H1 (cell line): ENCODE measurements around the gene OR56A1. TPM values are rescaled to one million over a fixed set of nuclear protein-coding genes. Genes with fewer than 3 reads are reported as not detected.

Experiments used
- EGR1 ChIP-seq: IDR thresholded peaks from 2 replicates; pipeline ENCODE4 v1.6.1; 2011; ENCODE audit warnings: low read depth, low read length, borderline replicate concordance
- GABPA ChIP-seq: IDR thresholded peaks from 2 replicates; pipeline ENCODE4 v1.6.1; 2011; ENCODE audit warnings: mild to moderate bottlenecking, low read length, moderate library complexity, borderline replicate concordance; ENCODE audit not compliant: insufficient read depth
- JUN ChIP-seq: IDR thresholded peaks from 2 replicates; pipeline ENCODE4 v1.6.1; 2011; ENCODE audit warnings: low read depth, mild to moderate bottlenecking, improper control_type of control experiment, low read length
- SIX5 ChIP-seq: IDR thresholded peaks from 2 replicates; pipeline ENCODE4 v1.6.1; 2011; ENCODE audit warnings: mild to moderate bottlenecking, low read depth, low read length
- polyA plus RNA-seq, 7 experiments: library from polyadenylated mRNA; depleted of rRNA in 3 of 7; stranded (reverse) in 5 of 7; unstranded in 2 of 7; fragments of >200 nt in 5 of 7; fragments of 200-250 nt in 2 of 7; gene quantifications; 1 replicate in 5 of 7; 2 replicates in 1 of 7; 4 replicates in 1 of 7; pipeline versions ENCODE4 v1.2.1 to v1.2.3, GENCODE V29; 2011 to 2013; ENCODE audit warnings: missing spikeins in 2 of 7, mixed read lengths in 2 of 7
- small RNA-seq: library from polyadenylated mRNA; stranded (forward); fragments of <200 nt; extraction: miRNeasy Mini kit (QIAGEN cat#:217004); gene quantifications from one replicate; pipeline ENCODE3, GENCODE V24; 2013; ENCODE audit not compliant: insufficient read depth
- total RNA-seq: library from RNA; stranded (reverse); fragmentation: NEBNext Ultra II Directional; extraction: Animal tissue kit (Norgen Biotek cat#: 25700); gene quantifications from 2 replicates; pipeline ENCODE4 v1.2.1, GENCODE V29; 2021

Gene OR56A1
- total and polyA plus RNA-seq, 2 of the 8 experiments (the other 6 are each of a cell fraction or from before 2014, with no cell fraction given), result 0.02 to 0.09 TPM

DNA sequence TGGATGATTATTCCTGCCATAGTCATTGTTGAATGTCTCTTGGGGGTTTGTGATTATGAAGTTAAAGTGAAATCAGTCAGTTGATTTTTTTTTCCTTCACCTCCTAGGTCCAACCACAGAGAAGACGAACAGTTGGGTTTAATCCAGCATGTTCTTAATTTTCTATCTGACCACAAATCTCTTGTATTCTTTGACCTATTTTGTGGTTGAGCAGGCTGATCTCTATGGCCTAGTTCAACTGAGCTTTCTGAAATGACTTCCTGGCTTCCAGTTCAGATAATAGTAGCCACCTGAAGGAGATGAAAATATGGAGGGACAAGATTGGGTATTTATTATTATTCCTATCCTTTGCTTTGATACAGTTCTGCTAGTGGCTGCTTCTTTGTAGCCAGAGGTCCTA lies 57.0 kb downstream of the OR56A1 start (continued):
- TF ChIP-seq JUN (no peak), EGR1 (no peak), SIX5 (no peak), GABPA (no peak)

Small RNA genes within 50 kb of the gene (small RNA-seq; reads per million reads assigned to genes)
- not detected for gene RNA5SP329

Other genes starting within 250 kb of the OR56A1 start
- gene OR52N5, start 247.4 kb downstream of the OR56A1 start, total RNA-seq, result not detected in 2 replicates
- 0.06 and 0.12 TPM in 2 replicates for gene OR52N5, start 247.4 kb downstream of the OR56A1 start, polyA plus RNA-seq (2011; rRNA removed)
- not detected in 2 replicates for gene OR52N1, start 239.5 kb downstream of the OR56A1 start, total RNA-seq
- gene OR52N1, start 239.5 kb downstream of the OR56A1 start, polyA plus RNA-seq (2011; rRNA removed), result 0.09 TPM in 1 of 2 replicates, not detected in the other
- 0.33 and 0.39 TPM in 2 replicates for gene OR52N2, start 221.8 kb downstream of the OR56A1 start, total RNA-seq
- 3.8 and 4.8 TPM in 2 replicates for gene OR52N2, start 221.8 kb downstream of the OR56A1 start, polyA plus RNA-seq (2011; rRNA removed)
- gene OR52E6, start 188.9 kb downstream of the OR56A1 start, total RNA-seq, result not detected in 2 replicates
- 0.14 TPM in 1 of 2 replicates, not detected in the other for gene OR52E6, start 188.9 kb downstream of the OR56A1 start, polyA plus RNA-seq (2011; rRNA removed)
- gene OR52E8, start 173.1 kb downstream of the OR56A1 start, total RNA-seq, result not detected in 2 replicates
- gene OR52E8, start 173.1 kb downstream of the OR56A1 start, polyA plus RNA-seq (2011; rRNA removed), result not detected in 2 replicates
- not detected in 2 replicates for gene OR52E4, start 150.1 kb downstream of the OR56A1 start, total RNA-seq
- not detected in 2 replicates for gene OR52E4, start 150.1 kb downstream of the OR56A1 start, polyA plus RNA-seq (2011; rRNA removed)
- not detected in 2 replicates for gene OR52E5, start 137.6 kb downstream of the OR56A1 start, total RNA-seq
- gene OR52E5, start 137.6 kb downstream of the OR56A1 start, polyA plus RNA-seq (2011; rRNA removed), result not detected in 2 replicates
- gene OR56A3, start 88.5 kb downstream of the OR56A1 start, total RNA-seq, result not detected in 2 replicates
- gene OR56A3, start 88.5 kb downstream of the OR56A1 start, polyA plus RNA-seq (2011; rRNA removed), result not detected in 2 replicates
- not detected in 2 replicates for gene OR56A5, start 62.3 kb downstream of the OR56A1 start, total RNA-seq
- 0.08 and 0.14 TPM in 2 replicates for gene OR56A5, start 62.3 kb downstream of the OR56A1 start, polyA plus RNA-seq (2011; rRNA removed)
- not detected in 2 replicates for gene OR52L1, start 43.8 kb downstream of the OR56A1 start, total RNA-seq
- gene OR52L1, start 43.8 kb downstream of the OR56A1 start, polyA plus RNA-seq (2011; rRNA removed), result 0.06 and 0.24 TPM in 2 replicates
- not detected in 2 replicates for gene OR56A4, start 23.8 kb downstream of the OR56A1 start, total RNA-seq
- gene OR56A4, start 23.8 kb downstream of the OR56A1 start, polyA plus RNA-seq (2011; rRNA removed), result 0.15 and 0.17 TPM in 2 replicates
- not detected in 2 replicates for gene OR56B4, start 76.9 kb upstream of the OR56A1 start, total RNA-seq
- gene OR56B4, start 76.9 kb upstream of the OR56A1 start, polyA plus RNA-seq (2011; rRNA removed), result not detected in 2 replicates
- not detected in 2 replicates for gene OR52B2, start 139.6 kb upstream of the OR56A1 start, total RNA-seq
- gene OR52B2, start 139.6 kb upstream of the OR56A1 start, polyA plus RNA-seq (2011; rRNA removed), result 0.15 TPM in 1 of 2 replicates, not detected in the other
- gene OR52W1, start 168.5 kb upstream of the OR56A1 start, total RNA-seq, result not detected in 2 replicates
- gene OR52W1, start 168.5 kb upstream of the OR56A1 start, polyA plus RNA-seq (2011; rRNA removed), result not detected in 2 replicates
- not detected in 2 replicates for gene C11orf42, start 174.8 kb upstream of the OR56A1 start, total RNA-seq
- gene C11orf42, start 174.8 kb upstream of the OR56A1 start, polyA plus RNA-seq (2011; rRNA removed), result not detected in 2 replicates
- 16.8 TPM in 2 replicates for gene FHIP1B, start 203.9 kb upstream of the OR56A1 start, total RNA-seq
- gene FHIP1B, start 203.9 kb upstream of the OR56A1 start, polyA plus RNA-seq (2011; rRNA removed), result 41.9 and 67.1 TPM in 2 replicates
- 0.33 TPM in 1 of 2 replicates, not detected in the other for gene CNGA4, start 208.3 kb upstream of the OR56A1 start, total RNA-seq
- 0.29 and 0.74 TPM in 2 replicates for gene CNGA4, start 208.3 kb upstream of the OR56A1 start, polyA plus RNA-seq (2011; rRNA removed)
- 4.6 and 5.7 TPM in 2 replicates for gene CCKBR, start 229.1 kb upstream of the OR56A1 start, total RNA-seq
- gene CCKBR, start 229.1 kb upstream of the OR56A1 start, polyA plus RNA-seq (2011; rRNA removed), result 9.1 and 9.8 TPM in 2 replicates